Raji (cell line): ENCODE measurements around the gene C1orf53.

Source experiments
- POLR2A ChIP-seq: IDR thresholded peaks from 2 replicates; pipeline ENCODE4 v1.6.1; 2011; ENCODE audit warnings: low read depth, low read length, control low read depth; ENCODE audit not compliant: insufficient read depth

C1orf53 gene

GRCh38 chr1:197902454-197903195 is at the start of gene C1orf53:
C1orf53 (plus strand) TSS chr1:197902630; CDS start chr1:197902650, 20 bp downstream.
- TF ChIP-seq POLR2A = peak; percentile 92

DNA sequence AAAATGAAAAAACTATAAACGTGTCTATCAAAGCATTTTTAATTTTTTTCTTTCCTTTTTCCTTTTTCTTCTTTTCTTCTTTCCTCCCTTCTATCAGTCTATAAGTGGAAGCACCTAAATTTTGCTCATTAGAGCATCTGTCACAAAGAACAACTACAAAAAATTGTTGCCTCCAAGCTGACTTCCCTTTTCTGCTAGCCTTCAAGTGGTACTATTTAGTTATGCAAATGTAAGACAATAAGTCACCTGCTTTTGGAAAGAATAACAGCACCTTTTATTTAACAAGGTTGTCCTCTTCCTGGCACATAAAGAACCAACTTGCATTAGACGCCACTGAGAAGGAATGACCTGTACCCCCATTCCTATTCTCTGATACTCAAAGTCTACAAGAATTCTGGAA is 45.0 kb upstream of the C1orf53 start:
- TF ChIP-seq POLR2A = no peak

DNA sequence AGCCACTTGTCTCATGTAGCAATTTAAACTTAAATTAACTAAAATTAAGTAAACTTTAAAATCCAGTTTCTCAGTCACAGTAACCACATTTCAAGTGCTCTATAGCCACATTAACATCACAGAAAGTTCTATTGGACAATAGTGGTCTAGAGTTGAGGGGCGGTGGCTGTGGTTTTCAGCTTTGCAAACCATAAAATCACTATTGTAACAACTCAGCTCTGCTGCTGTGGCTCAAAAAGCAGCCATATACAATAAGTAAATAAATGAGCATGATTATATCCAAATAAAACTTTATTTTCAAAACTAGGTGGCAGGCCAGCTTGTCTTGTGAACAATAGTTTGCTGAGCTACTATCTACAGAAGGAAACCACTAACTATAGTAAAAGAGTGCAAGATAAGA is 43.4 kb upstream of the C1orf53 start:
- no peak for TF ChIP-seq POLR2A

- no peak for TF ChIP-seq POLR2A
These were observed 40.2 kb upstream of the C1orf53 start for GRCh38 chr1:197862221-197862620.

DNA sequence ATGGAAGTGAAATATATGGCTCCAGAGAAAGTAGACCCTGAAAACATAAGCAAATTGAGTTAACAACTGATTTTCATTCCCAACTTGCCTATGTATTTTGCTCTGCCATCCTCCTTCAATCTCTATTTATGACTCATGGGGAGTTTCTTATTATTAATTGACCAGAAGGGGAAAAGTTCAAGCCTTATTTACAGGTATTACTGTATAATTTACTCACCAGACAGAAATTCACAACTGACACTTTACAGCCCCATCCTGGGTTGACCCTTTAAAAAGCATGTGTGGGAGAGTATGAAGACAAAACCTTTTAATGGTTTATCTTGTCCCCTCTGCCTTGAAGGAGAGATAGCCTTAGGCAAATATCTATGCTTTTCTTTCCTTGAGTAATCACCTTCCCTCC is 39.8 kb upstream of the C1orf53 start:
- no peak for TF ChIP-seq POLR2A

GRCh38 chr1:197865809-197866208 is 36.6 kb upstream of the C1orf53 start:
- no peak for TF ChIP-seq POLR2A

GRCh38 chr1:197868751-197869489 is 33.5 kb upstream of the C1orf53 start:
- TF ChIP-seq POLR2A = no peak

DNA sequence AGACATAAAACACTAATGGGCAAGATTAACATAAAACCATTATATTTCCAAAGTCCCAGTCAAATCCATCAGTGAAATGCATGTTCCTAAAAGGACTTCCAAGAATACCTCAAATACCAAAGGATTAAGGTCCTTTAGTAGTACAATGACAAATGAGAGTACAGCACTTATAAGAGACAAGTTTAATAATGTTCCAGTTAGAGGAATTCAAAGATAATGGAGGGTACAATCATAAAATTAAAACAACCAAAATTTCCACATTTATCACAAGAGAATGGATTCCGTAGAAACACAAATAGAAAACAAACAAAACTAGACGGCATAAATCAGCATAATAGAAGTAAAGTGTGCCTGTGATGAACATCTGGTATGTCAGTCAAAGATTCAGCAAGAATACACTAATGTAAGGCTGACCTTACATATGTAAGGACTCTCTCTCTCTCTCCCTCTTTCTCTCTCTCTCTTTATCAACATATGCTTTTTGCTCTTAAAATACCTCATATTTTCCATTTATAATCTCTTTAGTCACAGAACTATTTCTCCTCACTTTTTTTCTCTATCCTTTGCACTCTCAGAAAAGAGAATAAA is 32.8 kb upstream of the C1orf53 start:
- no peak for TF ChIP-seq POLR2A

DNA sequence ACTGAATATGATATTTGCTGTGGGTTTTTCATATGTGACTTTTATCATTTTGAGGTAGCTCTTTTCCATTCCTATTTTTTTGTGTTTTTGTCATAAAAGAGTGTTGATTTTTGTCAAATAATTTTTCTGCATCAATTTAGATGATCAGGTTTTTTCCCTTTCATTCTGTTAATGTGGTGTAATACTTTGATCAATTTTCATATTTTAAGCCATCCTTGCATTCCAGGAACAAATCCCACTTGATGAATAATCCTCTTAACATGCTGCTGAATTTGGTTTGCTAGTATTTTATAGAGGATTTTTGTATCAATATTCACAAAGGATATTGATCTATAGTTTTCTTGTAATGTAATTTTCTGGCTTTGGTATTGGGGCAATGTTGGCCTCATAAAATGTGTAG is 25.5 kb upstream of the C1orf53 start:
- TF ChIP-seq POLR2A = no peak

DNA sequence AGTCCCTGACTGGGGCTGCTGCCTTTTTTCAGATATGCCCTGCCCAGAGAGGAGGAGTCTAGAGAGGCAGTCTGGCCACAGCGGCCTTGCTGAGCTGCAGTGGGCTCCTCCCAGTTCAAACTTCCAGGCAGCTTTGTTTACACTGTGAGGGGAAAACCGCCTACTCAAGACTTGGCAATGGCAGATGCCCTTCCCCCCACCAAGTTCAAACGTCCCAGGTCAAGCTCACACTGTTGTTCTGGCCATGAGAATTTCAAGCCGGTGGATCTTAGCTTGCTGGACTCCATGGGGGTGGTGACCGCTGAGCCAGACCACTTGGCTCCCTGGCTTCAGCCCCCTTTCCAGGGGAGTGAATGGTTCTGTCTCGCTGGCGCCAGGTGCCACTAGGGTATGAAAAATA is 18.3 kb upstream of the C1orf53 start:
- no peak for TF ChIP-seq POLR2A

GRCh38 chr1:197890936-197891335 is 11.5 kb upstream of the C1orf53 start:
- TF ChIP-seq POLR2A = no peak

- TF ChIP-seq POLR2A = no peak
These were observed 9.7 kb upstream of the C1orf53 start for GRCh38 chr1:197892684-197893083.

- no peak for TF ChIP-seq POLR2A
These were observed 6.1 kb upstream of the C1orf53 start for GRCh38 chr1:197896301-197896700.

DNA sequence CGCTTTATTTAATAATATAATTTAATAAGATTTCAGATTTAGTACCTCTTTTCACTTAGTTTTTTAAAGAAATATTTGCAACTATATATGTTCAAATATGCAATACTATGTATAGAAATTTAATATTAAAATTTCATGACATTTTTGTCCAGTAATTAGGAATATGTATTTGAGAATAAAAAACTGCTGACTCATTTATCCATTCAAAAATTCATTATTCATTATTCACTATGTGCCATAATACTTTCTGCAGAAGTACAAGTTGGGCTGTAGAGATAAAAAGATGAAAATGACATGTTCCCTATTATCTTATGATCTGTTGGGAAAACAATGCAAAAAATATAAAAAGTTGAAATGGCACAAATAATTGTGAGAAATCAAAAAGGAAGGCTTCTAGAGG is 3.4 kb upstream of the C1orf53 start:
- TF ChIP-seq POLR2A = no peak

GRCh38 chr1:197902131-197902453 is 338 bp upstream of the C1orf53 start:
- TF ChIP-seq POLR2A = no peak

GRCh38 chr1:197903196-197903514 is 725 bp downstream of the C1orf53 start:
- TF ChIP-seq POLR2A = no peak

DNA sequence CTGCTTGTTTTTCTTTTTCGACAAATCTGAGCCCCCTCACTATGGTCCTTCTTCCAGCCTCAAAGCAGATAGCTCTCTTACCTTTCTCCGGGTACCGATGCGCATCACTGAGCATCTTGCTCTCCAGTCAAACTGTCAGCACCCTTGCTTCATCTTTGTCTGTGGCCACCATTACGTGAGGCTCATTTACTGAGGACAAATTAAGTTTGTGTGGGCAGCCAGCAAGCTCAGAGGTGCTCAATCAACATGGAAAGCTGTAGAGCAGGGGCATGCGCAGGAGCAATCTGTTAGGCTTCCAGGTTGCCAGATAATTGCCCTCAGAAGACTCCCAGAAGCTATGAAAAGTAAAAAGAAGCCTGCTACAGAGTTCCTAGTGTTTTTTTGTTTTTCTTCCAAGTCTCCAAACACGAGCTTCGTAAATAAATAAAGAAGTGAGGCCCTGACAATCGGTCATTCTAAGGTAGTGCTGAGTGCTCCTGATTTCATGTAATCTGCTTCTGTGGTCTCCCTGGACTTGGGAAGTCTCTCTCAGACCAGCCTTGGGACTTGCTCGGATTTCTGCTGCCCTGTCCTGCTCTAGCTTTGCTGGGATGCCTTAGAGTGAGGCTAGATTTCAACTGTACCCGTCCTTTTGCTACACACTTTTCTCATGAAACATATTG is 1.8 kb downstream of the C1orf53 start:
- TF ChIP-seq POLR2A = no peak
